ENCODE results near the gene DNASE1L2. TPM values are rescaled to one million over a fixed set of nuclear protein-coding genes. Genes with fewer than 3 reads are reported as not detected.

The DNASE1L2 gene
- total and polyA plus RNA-seq, 4 donors: 0.13 to 0.67 (median 0.28) TPM

DNA sequence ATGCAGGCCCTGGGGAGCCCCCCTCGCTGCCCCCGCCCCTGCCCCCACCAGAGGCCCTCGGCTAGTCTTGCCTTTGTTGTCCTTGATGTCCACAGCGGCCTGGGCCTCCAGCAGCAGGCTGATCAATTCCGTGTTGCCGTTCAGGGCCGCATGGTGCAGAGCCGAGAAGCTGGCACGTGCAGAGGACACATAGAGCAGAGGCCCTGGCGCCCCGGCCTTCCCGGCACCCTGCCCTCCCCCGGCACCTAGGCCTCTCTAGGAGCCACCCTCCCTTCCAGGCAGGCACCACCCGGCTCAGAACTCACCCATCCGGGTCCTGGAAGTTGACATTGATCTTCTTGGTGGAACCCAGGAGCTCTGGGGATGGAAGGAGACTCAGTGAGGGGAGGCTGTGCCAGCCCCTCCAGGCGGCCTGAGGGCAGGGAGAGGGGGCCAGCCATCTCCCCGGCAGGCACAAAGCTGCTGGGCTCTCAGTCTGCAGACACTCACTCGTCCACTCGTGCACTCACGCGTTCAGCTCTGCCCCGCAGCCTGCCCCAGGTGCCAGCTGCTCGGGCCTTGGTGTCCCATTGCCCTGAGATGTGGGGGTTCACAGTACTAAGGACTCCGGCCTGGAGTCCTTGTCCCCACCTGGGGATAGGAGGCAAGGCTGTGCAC, 46.1 kb upstream of the DNASE1L2 start:
- WGBS: 85% methylated on average over 24 of the region's 24 CpGs
- Histone ChIP-seq H3K9me3 (ENCODE audit: control insufficient read depth in 4 of 4, low read length in 3 of 4) (no peaks in the 10 kb centered on the region), H3K4me1 (ENCODE audit: control insufficient read depth in 4 of 4, insufficient read depth in 4 of 4, low read length in 3 of 4) (peaks cover 0 to 2% (median 0%) of the 10 kb centered on the region in 4 donors), H3K27me3 (ENCODE audit: control insufficient read depth in 4 of 4, insufficient read depth in 4 of 4, low read length in 3 of 4) (no peaks in the 10 kb centered on the region), H3K36me3 (ENCODE audit: control insufficient read depth in 4 of 4, insufficient read depth in 3 of 4, low read depth in 1 of 4, low read length in 3 of 4) (no peaks in the 10 kb centered on the region), H3K9ac (ENCODE audit: low read depth in 1 of 2, low read length in 2 of 2) (no peak overlapping the region), H3K4me3 (ENCODE audit: low read depth in 1 of 3, low read length in 3 of 3) (no peak overlapping the region), H3K27ac (ENCODE audit: low read depth in 1 of 2, low read length in 2 of 2) (no peak overlapping the region)
- no peak for DNase-seq (ENCODE audit: low spot score)
- no peak for TF ChIP-seq RXRA (IDR thresholded peaks at IDR 0.05)
- TF ChIP-seq, protein P1, sequence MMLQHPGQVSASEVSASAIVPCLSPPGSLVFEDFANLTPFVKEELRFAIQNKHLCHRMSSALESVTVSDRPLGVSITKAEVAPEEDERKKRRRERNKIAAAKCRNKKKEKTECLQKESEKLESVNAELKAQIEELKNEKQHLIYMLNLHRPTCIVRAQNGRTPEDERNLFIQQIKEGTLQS (IDR thresholded peaks at IDR 0.05): no peak
- TF ChIP-seq, protein P2, sequence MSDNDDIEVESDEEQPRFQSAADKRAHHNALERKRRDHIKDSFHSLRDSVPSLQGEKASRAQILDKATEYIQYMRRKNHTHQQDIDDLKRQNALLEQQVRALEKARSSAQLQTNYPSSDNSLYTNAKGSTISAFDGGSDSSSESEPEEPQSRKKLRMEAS (IDR thresholded peaks at IDR 0.05): no peak
- TF ChIP-seq, protein P3, sequence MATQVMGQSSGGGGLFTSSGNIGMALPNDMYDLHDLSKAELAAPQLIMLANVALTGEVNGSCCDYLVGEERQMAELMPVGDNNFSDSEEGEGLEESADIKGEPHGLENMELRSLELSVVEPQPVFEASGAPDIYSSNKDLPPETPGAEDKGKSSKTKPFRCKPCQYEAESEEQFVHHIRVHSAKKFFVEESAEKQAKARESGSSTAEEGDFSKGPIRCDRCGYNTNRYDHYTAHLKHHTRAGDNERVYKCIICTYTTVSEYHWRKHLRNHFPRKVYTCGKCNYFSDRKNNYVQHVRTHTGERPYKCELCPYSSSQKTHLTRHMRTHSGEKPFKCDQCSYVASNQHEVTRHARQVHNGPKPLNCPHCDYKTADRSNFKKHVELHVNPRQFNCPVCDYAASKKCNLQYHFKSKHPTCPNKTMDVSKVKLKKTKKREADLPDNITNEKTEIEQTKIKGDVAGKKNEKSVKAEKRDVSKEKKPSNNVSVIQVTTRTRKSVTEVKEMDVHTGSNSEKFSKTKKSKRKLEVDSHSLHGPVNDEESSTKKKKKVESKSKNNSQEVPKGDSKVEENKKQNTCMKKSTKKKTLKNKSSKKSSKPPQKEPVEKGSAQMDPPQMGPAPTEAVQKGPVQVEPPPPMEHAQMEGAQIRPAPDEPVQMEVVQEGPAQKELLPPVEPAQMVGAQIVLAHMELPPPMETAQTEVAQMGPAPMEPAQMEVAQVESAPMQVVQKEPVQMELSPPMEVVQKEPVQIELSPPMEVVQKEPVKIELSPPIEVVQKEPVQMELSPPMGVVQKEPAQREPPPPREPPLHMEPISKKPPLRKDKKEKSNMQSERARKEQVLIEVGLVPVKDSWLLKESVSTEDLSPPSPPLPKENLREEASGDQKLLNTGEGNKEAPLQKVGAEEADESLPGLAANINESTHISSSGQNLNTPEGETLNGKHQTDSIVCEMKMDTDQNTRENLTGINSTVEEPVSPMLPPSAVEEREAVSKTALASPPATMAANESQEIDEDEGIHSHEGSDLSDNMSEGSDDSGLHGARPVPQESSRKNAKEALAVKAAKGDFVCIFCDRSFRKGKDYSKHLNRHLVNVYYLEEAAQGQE (IDR thresholded peaks at IDR 0.05): no peak
- no peak for TF ChIP-seq JUND (IDR thresholded peaks at IDR 0.05)

DNA sequence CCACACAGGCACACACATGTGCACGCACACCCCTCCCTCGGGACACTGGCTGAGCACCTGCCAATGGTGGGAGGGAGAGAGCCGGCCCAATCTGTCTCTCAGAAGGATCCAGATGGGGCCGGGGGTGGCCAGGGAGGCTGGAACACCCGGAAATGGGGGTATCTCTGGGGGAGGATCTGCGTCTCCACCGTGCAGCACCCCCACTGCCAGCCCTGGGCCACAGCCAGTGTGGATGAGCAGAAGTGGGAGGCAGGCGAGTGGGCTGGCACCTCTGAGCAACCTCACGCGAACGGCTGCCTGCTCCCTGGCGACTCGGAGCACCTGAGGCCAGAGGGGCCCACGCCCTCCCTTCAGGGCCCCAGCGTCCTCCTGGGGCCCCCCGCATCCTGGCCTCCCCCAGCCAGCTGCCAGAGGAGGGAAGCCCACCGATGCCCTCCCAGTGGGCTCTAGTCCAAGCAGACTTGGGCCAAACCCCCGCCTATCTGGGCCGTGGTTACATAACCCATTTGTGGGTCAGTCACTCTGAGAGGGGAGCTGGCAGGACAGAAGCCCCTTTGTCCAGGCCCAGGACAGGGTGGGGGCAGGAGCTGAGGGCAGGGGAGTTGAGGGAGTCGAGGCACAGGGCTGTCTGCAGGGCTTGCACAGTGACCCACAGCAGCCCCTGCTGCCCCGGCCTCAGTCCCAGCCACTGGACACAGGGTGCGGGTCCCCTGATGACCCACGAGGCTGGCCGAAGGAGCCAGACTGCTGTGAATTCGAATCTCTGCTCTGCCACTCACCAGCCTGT, 45.4 kb upstream of the DNASE1L2 start:
- Histone ChIP-seq H3K27ac (ENCODE audit: low read depth in 1 of 2, low read length in 2 of 2) (no peak overlapping the region), H3K4me3 (ENCODE audit: low read depth in 1 of 3, low read length in 3 of 3) (no peak overlapping the region), H3K4me1 (ENCODE audit: control insufficient read depth in 4 of 4, insufficient read depth in 4 of 4, low read length in 3 of 4) (peaks cover 0 to 10% (median 2%) of the 10 kb centered on the region in 4 donors), H3K9ac (ENCODE audit: low read depth in 1 of 2, low read length in 2 of 2) (no peak overlapping the region), H3K36me3 (ENCODE audit: control insufficient read depth in 4 of 4, insufficient read depth in 3 of 4, low read depth in 1 of 4, low read length in 3 of 4) (no peaks in the 10 kb centered on the region), H3K9me3 (ENCODE audit: control insufficient read depth in 4 of 4, low read length in 3 of 4) (no peaks in the 10 kb centered on the region), H3K27me3 (ENCODE audit: control insufficient read depth in 4 of 4, insufficient read depth in 4 of 4, low read length in 3 of 4) (no peaks in the 10 kb centered on the region)
- 88% methylated on average over 25 of the region's 25 CpGs for WGBS
- TF ChIP-seq GABPA (IDR thresholded peaks at IDR 0.05 in 1 of 2, conservative IDR thresholded peaks at IDR 0.05 in 1 of 2) (no peak), TAF1 (conservative IDR thresholded peaks at IDR 0.05) (no peak), HNF4A (conservative IDR thresholded peaks at IDR 0.05) (no peak), SP1 (IDR thresholded peaks at IDR 0.05) (no peak), YY1 (IDR thresholded peaks at IDR 0.05) (no peak), NR2F2 (IDR thresholded peaks at IDR 0.05) (no peak)
- TF ChIP-seq, protein P3 (IDR thresholded peaks at IDR 0.05): no peak
- TF ChIP-seq, protein P4, sequence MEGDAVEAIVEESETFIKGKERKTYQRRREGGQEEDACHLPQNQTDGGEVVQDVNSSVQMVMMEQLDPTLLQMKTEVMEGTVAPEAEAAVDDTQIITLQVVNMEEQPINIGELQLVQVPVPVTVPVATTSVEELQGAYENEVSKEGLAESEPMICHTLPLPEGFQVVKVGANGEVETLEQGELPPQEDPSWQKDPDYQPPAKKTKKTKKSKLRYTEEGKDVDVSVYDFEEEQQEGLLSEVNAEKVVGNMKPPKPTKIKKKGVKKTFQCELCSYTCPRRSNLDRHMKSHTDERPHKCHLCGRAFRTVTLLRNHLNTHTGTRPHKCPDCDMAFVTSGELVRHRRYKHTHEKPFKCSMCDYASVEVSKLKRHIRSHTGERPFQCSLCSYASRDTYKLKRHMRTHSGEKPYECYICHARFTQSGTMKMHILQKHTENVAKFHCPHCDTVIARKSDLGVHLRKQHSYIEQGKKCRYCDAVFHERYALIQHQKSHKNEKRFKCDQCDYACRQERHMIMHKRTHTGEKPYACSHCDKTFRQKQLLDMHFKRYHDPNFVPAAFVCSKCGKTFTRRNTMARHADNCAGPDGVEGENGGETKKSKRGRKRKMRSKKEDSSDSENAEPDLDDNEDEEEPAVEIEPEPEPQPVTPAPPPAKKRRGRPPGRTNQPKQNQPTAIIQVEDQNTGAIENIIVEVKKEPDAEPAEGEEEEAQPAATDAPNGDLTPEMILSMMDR (IDR thresholded peaks at IDR 0.05; ENCODE audit: low read depth, low read length, missing input control): no peak
- DNase-seq (ENCODE audit: low spot score): no peak

Measured in liver (tissue), 9 donors.